Activated CD4-positive, alpha-beta T cell treated with anti-CD3 and anti-CD28 coated beads, Interleukin-2, Interleukin-4, amounts not matched to agents 100 ng/mL and 50 ng/mL, durations not matched to agents 16 hours and 8 hours (primary cell): ENCODE data around the gene LLGL1.

Experiments
- DNase-seq: peaks from one replicate; pipeline ENCODE4 v3.0.0-alpha.2; 2020; ENCODE audit warnings: low spot score

LLGL1 gene

DNA sequence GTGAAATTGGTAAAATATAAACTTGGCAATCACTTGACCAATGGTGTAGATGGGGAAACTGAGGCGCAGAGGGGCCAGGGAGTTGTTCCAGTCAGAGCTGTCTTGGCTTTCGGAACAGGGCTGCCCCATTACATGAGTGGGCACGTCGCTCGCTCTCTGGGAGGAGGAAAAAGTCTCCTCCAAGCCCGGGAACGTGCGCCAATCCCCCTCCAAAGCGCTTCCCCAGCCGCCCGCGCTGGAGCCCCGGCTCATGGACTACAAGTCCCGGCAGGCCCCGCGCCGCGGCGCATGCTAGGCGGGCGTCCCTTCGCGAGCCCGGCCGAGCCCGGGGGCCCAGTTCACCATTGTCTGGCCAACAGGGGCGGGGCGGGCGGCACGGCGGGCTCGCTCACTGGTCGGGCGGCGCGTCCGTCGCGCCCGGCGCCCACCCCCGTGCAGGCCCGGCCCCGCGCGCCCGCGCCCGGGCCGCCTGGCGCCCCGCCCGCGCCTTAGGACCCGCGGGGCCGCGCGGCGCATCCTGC is at the start of gene LLGL1:
Gene LLGL1, plus strand, starts transcription at position 515 of the 521 bp plus-strand sequence. CDS start 48 bp downstream, outside the sequence.
- peak; percentile 96 for DNase-seq

DNA sequence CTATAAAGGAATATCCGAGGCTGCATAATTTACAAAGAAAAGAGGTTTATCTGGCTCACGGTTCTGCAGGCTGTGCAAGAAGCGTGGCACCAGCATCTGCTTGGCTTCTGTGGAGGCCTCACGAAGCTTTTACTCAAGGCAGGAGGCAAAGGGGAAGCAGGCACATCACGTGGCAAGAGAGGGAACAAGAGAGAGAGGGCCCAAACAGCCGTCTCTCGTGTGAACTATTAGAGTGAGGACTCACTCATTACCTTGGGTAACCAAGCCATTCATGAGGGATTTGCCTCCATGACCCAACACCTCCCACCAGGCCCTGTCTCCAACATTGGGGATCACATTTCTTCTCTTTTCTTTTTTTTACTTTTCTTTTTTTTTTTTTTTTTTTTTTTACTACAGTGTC is 49.3 kb upstream of the LLGL1 start:
- DNase-seq: no peak

DNA sequence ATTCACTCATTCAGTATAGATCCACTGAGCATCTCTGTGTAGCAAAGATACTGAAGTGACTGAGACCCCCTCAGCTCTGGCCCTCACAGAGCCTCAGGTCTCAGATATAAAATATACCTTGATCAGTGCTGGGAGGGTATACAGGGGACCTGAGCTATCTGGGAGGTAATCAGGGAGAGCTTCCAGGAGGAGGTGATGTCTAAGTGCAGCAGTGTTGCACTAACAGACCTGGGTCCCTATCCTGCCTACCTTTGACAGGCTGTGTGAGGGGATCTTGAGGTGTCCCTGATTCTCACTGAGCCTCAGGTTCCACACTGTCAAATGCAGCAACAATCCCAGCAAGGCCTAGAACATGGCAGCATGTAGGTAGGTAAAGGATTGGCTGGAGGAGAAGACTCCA is 48.3 kb upstream of the LLGL1 start:
- no peak for DNase-seq

DNA sequence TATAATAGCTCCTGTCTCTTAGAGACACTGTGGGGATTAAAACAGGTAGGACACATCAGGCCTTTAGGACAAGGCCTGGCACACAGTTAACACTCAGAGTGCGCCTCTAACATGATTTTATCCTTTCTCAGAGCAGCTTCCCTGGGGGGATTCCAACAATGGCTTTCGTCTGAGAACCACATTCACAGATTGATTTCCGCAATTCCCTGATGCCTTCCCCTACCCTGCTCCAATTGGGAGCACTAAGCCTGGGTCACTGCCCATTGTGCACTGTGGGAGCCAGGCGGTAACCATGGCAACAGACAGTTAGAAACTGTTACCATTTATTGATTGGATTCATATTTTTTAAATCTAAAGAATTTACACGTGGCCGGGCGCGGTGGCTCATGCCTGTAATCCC is 47.7 kb upstream of the LLGL1 start:
- DNase-seq: no peak

DNA sequence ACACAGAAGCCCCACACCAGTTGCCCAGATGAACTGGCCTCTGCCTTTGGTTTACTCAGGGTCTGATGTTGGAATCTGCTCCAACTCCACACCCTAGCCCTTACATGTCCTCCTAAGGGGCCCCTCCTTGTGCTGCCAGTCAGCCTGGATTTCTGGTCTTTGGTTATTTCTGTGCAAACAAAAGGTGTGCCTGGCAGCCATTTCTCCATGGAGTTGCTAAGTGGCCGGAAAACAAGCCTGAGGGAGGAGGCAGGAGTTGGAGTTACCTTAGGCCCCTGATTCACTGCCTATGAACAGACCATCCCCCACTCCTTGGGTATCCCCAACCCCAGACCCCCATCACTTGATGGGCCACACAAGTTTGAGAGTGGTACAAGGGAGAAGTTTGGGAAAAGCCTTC is 46.2 kb upstream of the LLGL1 start:
- no peak for DNase-seq

DNA sequence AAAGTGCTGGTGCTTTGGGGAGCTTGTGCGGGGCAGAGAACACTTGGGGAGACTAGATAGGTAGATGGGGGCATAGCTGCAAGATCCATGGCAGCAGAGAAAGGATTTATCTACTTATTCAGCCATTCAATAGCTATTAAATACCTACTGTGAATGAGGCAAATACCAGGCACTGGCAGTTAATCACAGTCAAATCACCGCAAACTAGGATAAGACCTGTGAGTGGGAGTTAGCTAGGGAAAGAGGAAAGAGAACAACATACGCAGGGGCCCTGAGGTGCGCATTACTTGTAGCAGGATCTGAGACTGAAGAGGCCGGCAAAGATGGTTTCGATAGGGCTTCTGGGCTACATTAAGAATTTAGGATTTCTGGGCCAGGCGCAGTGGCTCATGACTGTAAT is 45.6 kb upstream of the LLGL1 start:
- DNase-seq: no peak

DNA sequence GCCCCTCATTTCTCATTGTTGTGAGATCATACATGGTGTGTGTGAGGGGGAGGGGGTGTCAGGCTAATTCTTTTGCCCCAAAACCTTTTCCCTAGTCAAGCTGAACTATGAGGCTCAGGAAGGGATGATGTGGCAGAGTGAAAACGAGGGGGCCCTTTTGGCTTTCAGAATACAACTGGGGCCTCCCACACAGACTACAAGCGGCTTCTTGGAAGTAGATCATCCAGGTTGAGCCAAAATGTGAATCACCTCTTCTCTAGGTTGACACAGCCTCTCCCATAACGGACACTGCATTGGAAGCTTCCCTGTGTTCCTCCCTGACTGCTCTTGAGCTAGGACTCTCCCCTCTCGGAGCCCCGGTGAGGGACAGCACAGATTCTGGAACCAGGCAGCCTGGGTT is 44.1 kb upstream of the LLGL1 start:
- DNase-seq: peak; percentile 54

DNA sequence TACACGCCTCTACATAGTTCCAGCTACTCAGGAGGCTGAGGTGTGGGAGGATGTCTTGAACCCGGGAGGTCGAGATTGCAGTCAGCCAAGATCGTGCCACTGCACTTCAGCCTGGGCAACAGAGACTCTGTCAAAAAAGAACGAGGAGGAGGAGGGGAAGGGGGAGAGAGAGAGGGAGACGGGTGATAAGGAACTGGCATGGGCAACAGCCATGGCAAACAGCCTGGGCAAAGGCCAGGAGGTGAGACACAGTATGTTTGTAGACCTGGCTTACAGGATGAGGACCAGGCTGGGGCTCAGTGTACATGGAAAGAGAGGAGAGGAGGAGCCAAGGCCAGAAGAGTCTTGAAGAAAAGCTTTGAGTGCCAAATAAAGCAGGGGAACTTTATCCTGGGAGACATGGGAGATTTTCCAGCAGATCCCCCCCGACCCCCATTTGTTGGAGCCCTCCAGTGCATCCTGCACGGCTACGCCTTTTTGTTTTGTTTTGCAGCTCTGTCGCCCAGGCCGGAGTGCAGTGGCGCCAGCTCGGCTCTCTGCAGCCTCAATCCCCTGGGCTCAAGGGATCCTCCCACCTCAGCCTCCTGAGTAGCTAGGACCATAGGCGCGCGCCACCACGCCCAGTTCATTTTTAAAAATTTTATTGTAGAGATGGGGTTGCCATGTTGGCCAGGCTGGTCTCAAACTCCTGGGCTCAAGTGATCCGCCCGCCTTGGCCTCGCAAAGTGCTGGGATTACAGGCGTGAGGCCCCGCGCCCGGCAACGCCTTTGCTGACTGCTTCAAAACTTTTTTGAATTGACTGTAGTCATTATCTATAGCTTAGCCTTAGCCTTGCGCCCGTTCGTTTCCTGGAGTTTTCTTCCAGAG is 43.1 kb upstream of the LLGL1 start:
- DNase-seq: no peak

DNA sequence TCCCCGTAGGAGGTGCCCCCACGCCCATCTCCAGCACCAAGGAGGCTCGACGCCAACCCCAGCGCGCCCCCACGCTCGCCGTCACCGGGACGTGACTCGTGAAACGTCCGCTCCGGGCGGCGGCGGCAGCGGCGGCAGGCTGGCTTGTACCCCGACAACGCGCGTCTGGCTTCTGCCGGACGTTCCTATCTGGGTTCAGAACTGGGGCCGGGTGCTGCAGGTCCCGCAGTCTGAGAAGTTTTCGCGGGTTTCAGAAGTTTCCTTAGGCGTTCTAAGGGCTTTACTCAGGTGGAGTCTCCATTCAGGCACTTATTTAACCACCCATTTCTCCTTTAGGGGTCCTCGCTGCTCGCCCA is 42.5 kb upstream of the LLGL1 start:
- peak; percentile 83 for DNase-seq

DNA sequence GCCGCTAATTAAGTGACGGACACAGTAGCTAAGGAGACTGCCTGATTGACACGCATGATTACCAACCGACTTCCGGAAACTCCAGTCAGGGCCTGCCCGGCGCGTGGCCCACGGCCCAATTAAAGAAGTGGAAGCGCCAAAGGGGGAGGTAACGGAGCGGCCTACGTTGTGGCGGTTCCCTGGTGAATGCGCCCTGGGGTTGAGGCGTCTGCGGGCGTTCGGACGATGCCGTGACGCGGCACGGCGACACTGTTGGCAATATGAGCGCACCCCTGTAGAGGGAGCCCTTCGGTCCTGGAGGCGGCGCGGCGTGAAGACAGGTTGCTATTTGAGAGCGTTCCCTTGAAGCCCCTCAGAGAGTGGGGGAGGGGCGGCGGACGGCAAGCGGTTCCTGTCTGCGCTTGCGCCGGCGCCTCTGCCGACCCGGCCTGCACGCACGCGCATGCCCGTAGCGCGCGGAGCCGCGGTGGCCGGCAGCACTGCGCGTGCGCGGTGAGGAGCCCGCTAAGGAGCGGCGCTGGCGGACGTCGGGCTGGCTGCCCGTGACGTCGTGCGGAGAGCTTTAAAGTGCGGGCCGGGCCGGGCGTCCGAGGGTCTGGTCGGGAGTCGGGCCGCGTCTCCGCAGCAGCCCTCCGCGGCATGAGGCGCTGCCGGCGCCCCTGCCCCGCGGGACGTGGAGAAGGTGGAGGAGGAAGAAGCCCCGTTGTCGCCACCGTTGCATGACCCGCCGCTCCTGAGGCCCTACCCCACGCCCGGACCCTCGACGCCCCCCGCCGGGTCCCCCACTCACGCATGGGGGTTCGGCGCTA is 41.9 kb upstream of the LLGL1 start, which contains the start of gene ALKBH5:
Gene ALKBH5, plus strand, starts transcription at position 495 of the 809 bp plus-strand sequence. CDS start 416 bp downstream, outside the sequence.
- peak; percentile 99 for DNase-seq

DNA sequence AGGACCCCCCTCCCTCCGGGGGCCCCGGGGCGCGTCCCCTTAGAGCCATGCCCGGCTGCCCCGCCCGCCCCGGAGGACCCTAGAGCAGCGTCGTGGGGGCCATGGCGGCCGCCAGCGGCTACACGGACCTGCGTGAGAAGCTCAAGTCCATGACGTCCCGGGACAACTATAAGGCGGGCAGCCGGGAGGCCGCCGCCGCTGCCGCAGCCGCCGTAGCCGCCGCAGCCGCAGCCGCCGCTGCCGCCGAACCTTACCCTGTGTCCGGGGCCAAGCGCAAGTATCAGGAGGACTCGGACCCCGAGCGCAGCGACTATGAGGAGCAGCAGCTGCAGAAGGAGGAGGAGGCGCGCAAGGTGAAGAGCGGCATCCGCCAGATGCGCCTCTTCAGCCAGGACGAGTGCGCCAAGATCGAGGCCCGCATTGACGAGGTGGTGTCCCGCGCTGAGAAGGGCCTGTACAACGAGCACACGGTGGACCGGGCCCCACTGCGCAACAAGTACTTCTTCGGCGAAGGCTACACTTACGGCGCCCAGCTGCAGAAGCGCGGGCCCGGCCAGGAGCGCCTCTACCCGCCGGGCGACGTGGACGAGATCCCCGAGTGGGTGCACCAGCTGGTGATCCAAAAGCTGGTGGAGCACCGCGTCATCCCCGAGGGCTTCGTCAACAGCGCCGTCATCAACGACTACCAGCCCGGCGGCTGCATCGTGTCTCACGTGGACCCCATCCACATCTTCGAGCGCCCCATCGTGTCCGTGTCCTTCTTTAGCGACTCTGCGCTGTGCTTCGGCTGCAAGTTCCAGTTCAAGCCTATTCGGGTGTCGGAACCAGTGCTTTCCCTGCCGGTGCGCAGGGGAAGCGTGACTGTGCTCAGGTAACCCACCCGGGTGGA is 41.0 kb upstream of the LLGL1 start:
- peak; percentile 59 for DNase-seq

DNA sequence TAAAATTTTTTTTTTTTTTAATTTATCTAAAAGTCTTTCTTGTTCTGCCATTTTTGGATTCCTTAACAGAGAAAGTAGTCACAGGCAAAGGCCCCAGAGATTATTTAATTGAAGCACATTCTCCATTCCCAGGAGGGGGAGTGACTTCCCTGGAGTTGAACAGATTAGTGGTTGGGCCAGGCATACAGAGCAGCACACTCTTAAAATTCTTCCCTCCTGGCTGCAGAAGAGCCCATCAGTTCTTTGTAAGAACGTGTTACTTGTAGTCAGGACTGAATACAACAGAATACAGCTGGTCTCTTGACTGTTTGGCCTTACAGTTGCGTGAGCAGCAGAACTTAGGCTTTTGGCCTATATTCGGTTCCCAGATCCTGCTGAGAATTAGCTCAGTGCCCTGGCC is 40.0 kb upstream of the LLGL1 start:
- no peak for DNase-seq

DNA sequence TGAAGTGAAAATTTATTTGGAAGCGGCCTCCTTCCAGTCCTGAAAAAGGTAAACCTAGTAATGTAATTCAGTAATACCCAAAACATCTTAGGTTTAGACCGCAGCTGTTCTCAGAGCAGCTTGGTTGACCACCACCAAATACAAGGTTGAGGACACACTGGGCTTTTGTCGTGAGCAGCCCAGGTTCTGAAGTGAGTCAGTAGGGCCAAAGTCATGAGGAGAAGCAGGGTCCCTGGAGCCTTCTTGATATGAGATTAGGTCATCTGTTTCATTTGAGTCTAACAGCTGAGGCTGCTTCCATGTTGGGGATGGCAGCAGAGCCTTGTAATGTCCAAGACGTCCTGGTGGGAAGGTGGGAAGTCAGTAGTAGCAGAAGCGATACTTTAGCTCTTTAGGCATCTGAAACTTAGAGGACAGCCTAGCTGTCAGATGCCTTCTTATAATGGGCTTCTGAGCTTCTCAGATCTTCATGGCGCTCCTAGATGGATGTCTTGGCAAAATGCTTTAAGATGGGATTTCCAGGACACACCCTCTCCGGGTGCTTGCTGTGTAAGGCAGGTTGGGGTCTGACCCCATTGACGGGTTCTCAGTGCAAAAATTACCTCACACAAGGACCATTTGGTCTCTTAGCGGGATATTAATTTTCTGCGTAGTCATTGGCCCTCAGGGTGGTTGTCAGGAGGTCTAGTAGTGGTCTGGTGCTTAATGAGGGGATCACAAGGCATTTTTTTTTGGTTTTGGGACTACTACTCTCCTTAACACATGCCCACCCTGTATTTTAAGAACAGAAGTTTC is 39.4 kb upstream of the LLGL1 start:
- DNase-seq: no peak

DNA sequence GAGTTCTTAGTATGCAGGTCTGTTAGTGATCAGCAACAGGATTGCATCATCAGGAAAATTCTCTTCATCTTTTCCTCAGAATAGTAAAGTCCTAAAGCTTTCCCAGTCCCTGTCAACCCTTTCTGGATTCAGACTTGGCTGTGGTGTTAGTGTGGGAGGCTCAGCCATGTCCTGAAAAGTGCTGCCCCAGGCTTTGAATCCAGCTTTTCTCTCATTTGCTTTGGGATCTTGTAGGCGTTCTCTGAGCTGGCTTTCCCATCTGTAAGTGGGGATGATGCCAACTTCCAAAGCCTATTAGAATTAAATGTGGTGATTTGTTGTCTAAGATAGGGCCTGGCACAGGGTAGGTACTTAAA is 38.8 kb upstream of the LLGL1 start:
- DNase-seq: no peak

DNA sequence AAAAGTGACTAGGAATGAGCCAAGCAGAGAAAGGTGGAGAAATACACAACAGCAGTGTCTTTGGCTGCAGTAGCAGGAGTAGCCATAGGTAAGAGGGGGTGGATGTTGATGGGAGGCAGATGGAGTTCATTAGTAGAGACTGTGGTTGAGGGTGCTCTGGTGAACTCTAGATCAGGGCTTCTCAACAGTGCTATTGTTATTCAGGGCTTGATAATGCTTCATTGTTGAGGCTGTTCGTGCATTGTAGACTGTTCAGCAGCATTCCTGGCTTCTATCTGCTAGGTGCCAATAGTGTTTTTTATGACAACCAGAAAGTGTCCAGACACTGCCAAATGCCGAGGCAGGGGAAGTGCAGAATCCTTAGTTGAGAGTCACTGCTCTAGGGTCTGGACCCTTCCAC is 38.2 kb upstream of the LLGL1 start:
- no peak for DNase-seq

DNA sequence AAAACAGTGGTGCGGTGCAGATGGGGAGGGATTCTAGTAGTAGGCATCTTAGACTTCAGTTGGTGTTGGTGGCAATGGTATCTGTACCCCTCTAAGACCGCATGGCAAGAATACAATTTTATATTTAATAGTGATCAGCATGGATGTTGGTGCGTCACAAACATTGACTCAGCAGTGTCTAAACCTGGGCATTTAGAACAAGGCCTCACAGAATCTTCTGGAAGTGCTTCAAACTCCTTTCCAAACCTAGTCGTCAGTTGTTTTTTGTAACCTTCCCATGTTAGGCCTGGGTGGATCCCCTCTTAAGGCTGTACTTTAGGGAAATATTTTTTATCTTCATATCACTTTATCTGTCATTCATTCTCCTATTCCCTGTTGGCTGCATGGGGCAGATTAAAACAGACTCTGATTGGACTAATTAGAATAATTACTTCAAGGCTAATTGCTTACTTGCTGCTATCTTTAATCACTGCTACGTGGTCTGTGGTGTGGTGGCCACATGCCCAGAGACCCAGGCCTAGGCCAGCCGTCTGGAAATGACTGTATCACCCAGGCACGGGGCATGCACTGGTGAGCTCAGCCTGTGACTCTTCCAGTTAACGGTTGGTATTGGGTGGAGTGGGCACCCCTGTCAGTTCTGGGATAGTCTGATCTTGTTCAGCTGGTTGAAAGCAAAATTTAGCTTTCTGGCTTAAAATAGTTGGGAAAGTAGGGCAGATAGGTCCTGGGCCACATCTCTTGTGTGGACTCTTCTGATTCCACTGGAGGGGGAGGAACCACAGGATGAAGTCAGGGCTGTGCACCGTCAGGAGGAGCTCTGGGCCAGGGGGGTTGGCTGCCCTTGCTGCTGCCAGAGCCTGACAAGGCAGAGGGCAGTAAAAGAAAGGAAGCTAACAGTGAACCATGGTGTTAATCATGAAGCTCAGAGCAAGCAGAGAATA is 37.3 kb upstream of the LLGL1 start:
- peak; percentile 58 for DNase-seq

DNA sequence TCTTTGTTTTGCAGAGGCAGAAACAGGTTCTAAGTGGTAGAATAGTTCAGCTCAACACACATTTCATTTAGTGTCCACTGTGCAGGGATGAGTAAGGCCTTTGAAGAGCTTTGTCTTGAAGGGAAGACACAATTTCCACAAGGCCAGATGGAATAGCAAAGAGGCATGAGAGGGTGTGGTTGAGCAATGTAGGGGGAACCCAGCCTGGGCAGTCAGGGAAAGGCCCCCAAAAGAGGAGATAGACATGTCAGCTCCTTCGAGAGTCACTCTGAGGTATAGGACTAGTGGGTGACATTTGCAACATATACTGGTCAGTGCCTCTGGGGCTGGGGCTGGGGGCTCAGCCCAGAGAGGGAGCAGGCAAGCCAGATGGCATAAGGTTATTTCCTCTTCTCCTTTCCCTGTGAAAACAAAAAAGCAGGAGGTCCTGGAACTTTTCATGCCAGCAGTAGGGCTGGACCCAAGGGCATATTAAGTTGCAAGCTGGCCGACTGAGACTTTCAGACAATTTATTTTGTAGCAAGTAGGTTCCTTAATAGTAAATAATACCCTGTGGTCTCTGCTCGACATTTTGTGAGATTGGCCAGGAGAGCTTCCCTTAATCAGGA is 34.7 kb upstream of the LLGL1 start:
- no peak for DNase-seq

DNA sequence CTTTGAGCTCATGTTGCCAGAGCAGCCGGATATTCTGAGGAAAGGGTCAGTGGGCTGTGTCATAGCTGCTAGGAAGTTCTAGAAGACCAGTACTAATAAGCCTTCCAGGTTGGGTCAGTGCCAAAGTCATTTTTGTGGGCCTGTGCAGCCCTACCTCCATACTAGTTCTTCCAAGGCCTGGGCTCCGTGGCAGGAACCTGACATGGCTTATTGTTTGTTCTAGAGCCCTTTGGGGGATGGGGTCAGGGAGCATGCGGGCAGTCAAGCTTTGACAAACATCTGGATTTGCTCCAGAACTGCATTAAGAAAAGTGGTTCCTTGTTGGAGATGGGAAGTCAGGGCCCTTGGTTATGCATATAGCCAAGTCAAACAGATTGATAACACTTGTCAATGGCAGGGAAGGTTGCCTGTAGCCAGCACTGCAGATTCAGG is 34.2 kb upstream of the LLGL1 start:
- no peak for DNase-seq

DNA sequence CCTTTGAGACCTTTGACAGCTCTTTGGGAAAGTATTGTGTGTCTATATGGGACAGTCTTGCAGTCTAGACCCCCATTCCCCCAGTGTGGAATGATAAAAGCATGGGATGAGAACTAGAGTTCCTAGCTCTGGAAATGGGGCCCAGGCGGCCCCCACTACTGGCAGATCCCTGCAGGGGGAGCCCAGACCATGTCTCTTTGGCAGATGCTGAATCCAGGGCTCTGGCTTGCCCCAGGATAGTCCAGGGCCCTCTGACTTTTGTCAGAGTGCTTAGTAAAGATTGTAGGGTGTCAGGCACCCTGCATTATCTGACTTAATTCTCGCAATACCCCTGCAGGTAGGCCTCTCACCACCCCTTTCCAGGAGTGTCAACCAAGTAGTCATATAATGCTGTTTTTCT is 33.5 kb upstream of the LLGL1 start:
- DNase-seq: no peak

DNA sequence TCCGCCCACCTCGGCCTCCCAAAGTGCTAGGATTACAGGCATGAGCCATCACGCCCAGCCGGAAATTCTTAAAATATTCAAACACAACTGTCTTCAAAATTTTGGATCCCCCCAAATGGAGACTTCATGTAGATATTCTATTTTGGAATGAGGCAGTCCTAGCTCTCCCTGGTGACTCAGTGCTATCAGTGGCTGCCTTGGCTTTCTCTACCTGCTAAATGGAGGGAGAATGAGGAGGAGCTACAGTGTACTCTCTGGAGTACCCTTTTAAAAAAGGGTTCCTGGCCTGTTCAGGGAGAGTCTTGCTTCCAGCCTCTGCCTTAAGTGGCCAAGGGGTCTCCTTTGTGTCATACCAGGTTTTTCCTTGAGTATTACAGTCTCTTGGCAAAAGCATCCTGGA is 31.0 kb upstream of the LLGL1 start:
- DNase-seq: no peak
